HepG2 (cell line): ENCODE measurements around the gene TMEM145. TPM values are rescaled to one million over a fixed set of nuclear protein-coding genes. Genes with fewer than 3 reads are reported as not detected.

Source experiments
- ATAC-seq: fragments of 200-7000 bp; cut with Tn5 transposase; 3 replicates; pipeline ENCODE4 v1.9.1; 2020; ENCODE audit warnings: mild to moderate bottlenecking, moderate library complexity
- BruUV-seq: library from RNA; stranded (reverse); fragments of 400-500 nt; replicated peaks from 2 replicates; lab custom pipeline; 2021; lab: Mats Ljungman, UMichigan
- CTCF ChIA-PET: fragments of 300-600 bp; formaldehyde crosslinking; extraction: SDS; loops from one replicate; lab custom pipeline; 2021; ENCODE audit warnings: low total read pairs, inconsistent platforms, low intra/inter-chr PET ratio; lab: Yijun Ruan, JAX
- POLR2A ChIA-PET: fragments of 350-600 bp; sonication (Branson Sonifier 250); formaldehyde crosslinking; loops from one replicate; lab custom pipeline; 2020; ENCODE audit warnings: antibody characterized with exemption, inconsistent platforms; lab: Yijun Ruan, JAX
- DNase-seq: peaks from one replicate; pipeline ENCODE4 v3.0.0-alpha.2; 2015; ENCODE audit warnings: low spot score
- FAIRE-seq: peaks from 3 replicates; lab custom pipeline; 2011; peaks lifted over from hg19 to GRCh38; lab: Jason Lieb, UNC
- H2AFZ ChIP-seq: one replicate; pipeline ENCODE4 v1.6.1; 2011; ENCODE audit warnings: low read length, inconsistent platforms
- H3K27ac ChIP-seq: fragments of 300-600 bp; 3 replicates; pipeline ENCODE4 v1.8.0; 2011; ENCODE audit warnings: mixed run types, mild to moderate bottlenecking, mixed read lengths, low read length, inconsistent platforms; ENCODE audit not compliant: insufficient read depth; ENCODE audit errors: extremely low read length
- H3K27me3 ChIP-seq, 2 experiments: fragments of 200-600 bp in 1 of 2; 2 replicates in 1 of 2; 3 replicates in 1 of 2; pipeline versions ENCODE4 v1.6.0 to v1.8.0; 2011; ENCODE audit warnings: low read length in 2 of 2, mild to moderate bottlenecking in 2 of 2, moderate library complexity in 2 of 2, inconsistent platforms in 1 of 2; ENCODE audit not compliant: insufficient read depth in 2 of 2, control insufficient read depth in 1 of 2
- H3K36me3 ChIP-seq, 2 experiments: fragments of 200-600 bp in 1 of 2; replicated peaks in 1 of 2; 2 replicates in 1 of 2; 3 replicates in 1 of 2; pipeline versions ENCODE4 v1.5.1 to v1.8.0; 2011; ENCODE audit warnings: low read length in 2 of 2, inconsistent platforms in 1 of 2; ENCODE audit not compliant: insufficient read depth in 2 of 2, control insufficient read depth in 1 of 2
- H3K4me1 ChIP-seq: 2 replicates; pipeline ENCODE4 v1.5.1; 2012; ENCODE audit warnings: low read length, inconsistent platforms; ENCODE audit not compliant: insufficient read depth
- H3K4me2 ChIP-seq: 2 replicates; pipeline ENCODE4 v1.6.0; 2011; ENCODE audit warnings: low read depth, low read length, inconsistent platforms
- H3K4me3 ChIP-seq, 3 experiments: fragments of 200-600 bp in 1 of 3; sonication (generic), shearing (Covaris generic) in 1 of 3; replicated peaks in 1 of 3; 2 replicates each; pipeline ENCODE4 v1.5.1; 2011 to 2016; ENCODE audit warnings: low read length in 3 of 3, inconsistent platforms in 2 of 3, low read depth in 2 of 3, mild to moderate bottlenecking in 2 of 3, control low read depth in 1 of 3, mixed read lengths in 1 of 3; ENCODE audit not compliant: insufficient read depth in 1 of 3
- H3K79me2 ChIP-seq: one replicate; pipeline ENCODE4 v1.6.1; 2011; ENCODE audit warnings: low read length, inconsistent platforms; ENCODE audit not compliant: insufficient read depth
- H3K9ac ChIP-seq: 2 replicates; pipeline ENCODE4 v1.6.0; 2011; ENCODE audit warnings: mild to moderate bottlenecking, low read depth, low read length, inconsistent platforms; ENCODE audit not compliant: insufficient read depth
- H3K9me3 ChIP-seq: 2 replicates; pipeline ENCODE4 v1.5.1; 2012; ENCODE audit warnings: mild to moderate bottlenecking, low read length
- H4K20me1 ChIP-seq: 2 replicates; pipeline ENCODE4 v1.6.0; 2011; ENCODE audit warnings: inconsistent platforms, mild to moderate bottlenecking, low read length, moderate library complexity; ENCODE audit not compliant: insufficient read depth
- ATF5 ChIP-seq: sonication (generic); formaldehyde crosslinking; IDR thresholded peaks from 2 replicates; pipeline ENCODE4 v1.4.0; 2020; ENCODE audit warnings: mild to moderate bottlenecking, low read depth, missing genetic modification reagents
- ELF4 ChIP-seq: sonication (generic); formaldehyde crosslinking; IDR thresholded peaks from 2 replicates; pipeline ENCODE4 v1.5.0; 2020; ENCODE audit warnings: missing genetic modification reagents, mild to moderate bottlenecking, moderate library complexity, borderline replicate concordance
- HDAC1 ChIP-seq: sonication (generic); formaldehyde crosslinking; IDR thresholded peaks from 2 replicates; pipeline ENCODE4 v1.5.1; 2020; ENCODE audit warnings: mild to moderate bottlenecking, missing genetic modification reagents
- KDM2A ChIP-seq: sonication (generic); formaldehyde crosslinking; IDR thresholded peaks from 2 replicates; pipeline ENCODE4 v1.4.0; 2020; ENCODE audit warnings: low read depth, missing genetic modification reagents, borderline replicate concordance
- MTA1 ChIP-seq: sonication (generic); formaldehyde crosslinking; IDR thresholded peaks from 2 replicates; pipeline ENCODE4 v1.4.0; 2020; ENCODE audit warnings: missing genetic modification reagents, mild to moderate bottlenecking, borderline replicate concordance
- POGK ChIP-seq: sonication (generic); formaldehyde crosslinking; conservative IDR thresholded peaks from 2 replicates; pipeline ENCODE4 v1.8.0; 2022; ENCODE audit warnings: mild to moderate bottlenecking, moderate library complexity, missing genetic modification reagents
- RERE ChIP-seq: IDR thresholded peaks from 2 replicates; pipeline ENCODE4 v1.6.1; 2016; ENCODE audit warnings: low read depth, missing genetic modification reagents, missing compliant biosample characterization
- SOX6 ChIP-seq, 2 experiments: fragments of 450-650 bp in 1 of 2; sonication (generic) in 1 of 2; formaldehyde crosslinking in 1 of 2; IDR thresholded peaks; 2 replicates each; pipeline versions ENCODE4 v1.4.0 to v1.6.1; 2017 to 2020; ENCODE audit warnings: antibody characterized with exemption in 1 of 2, mild to moderate bottlenecking in 1 of 2, missing genetic modification reagents in 1 of 2
- SP1 ChIP-seq, 2 experiments: fragments of 450-650 bp in 1 of 2; sonication (generic) in 1 of 2; formaldehyde crosslinking in 1 of 2; IDR thresholded peaks; 2 replicates each; pipeline versions ENCODE4 v1.4.0 to v1.6.1; 2016 to 2020; ENCODE audit warnings: missing genetic modification reagents in 1 of 2
- ZNF441 ChIP-seq: sonication (generic); formaldehyde crosslinking; IDR thresholded peaks from 2 replicates; pipeline ENCODE4 v1.7.0; 2021; ENCODE audit warnings: missing genetic modification reagents, borderline replicate concordance
- ZNF570 ChIP-seq: sonication (generic); formaldehyde crosslinking; IDR thresholded peaks from 2 replicates; pipeline ENCODE4 v1.4.0; 2020; ENCODE audit warnings: mild to moderate bottlenecking, missing genetic modification reagents, borderline replicate concordance
- ZSCAN22 ChIP-seq: sonication (generic); formaldehyde crosslinking; IDR thresholded peaks from 2 replicates; pipeline ENCODE4 v1.4.0; 2020; ENCODE audit warnings: mild to moderate bottlenecking, missing genetic modification reagents
- WGBS: methylation state at CpG from one replicate; pipeline ENCODE4 v1.1.6; 2017; ENCODE audit warnings: low lambda C conversion rate; 5-methylcytosine and 5-hydroxymethylcytosine counted together
- in situ Hi-C: cut with HindIII; loops from 2 replicates; pipeline ENCODE4 v1.10.0; 2017; ENCODE audit warnings: low pct_unique_long_range_greater_than_20kb; ENCODE audit not compliant: extremely low pct_ligation_motif_present
- intact Hi-C: fragments of 100-400 bp; cut with micrococcal nuclease; formaldehyde crosslinking; loops from one replicate; pipeline ENCODE4 v1.10.0; 2022; ENCODE audit not compliant: unreplicated experiment
- polyA plus RNA-seq, 8 experiments: library from polyadenylated mRNA; depleted of rRNA in 3 of 8; stranded (reverse) in 7 of 8; unstranded in 1 of 8; fragments of >200 nt; fragmentation: Illumina TruSeq in 4 of 8; extraction: Trizol in 4 of 8; gene quantifications; 2 replicates each; pipeline versions ENCODE4 v1.2.1 to v1.2.3, GENCODE V29; 2011 to 2016; ENCODE audit warnings: low read depth in 4 of 8, missing spikeins in 1 of 8, mixed read lengths in 1 of 8; ENCODE audit not compliant: insufficient read depth in 1 of 8
- total RNA-seq, 5 experiments: library from RNA; depleted of rRNA; stranded (reverse); fragments of >200 nt; fragmentation: Illumina TruSeq; extraction: Trizol; gene quantifications; 2 replicates each; pipeline ENCODE4 v1.2.3, GENCODE V29; 2016; ENCODE audit warnings: low read depth in 1 of 5

TMEM145 gene
- total and polyA plus RNA-seq, 2 of the 13 experiments (the other 11 are each of a cell fraction or from before 2014, with no cell fraction given) = 0.07 to 5.1 TPM

- H4K20me1 ChIP-seq = peaks cover 11% of the 10 kb centered on the region; the same call in 1 of the 2 replicates
- H3K36me3 ChIP-seq = peaks cover 10 to 19% of the 10 kb centered on the region in 2 experiments; a peak in 4 of 5 replicates
- DNase-seq (peak; percentile 83), ATAC-seq (peak; percentile 52), FAIRE-seq (peak; percentile 43)
- in situ Hi-C loops (no loop called here), intact Hi-C loops (loop anchor here (2.0 kb wide), 1 partner anchor 39 kb away; no protein-coding TSS in a partner anchor)
- peaks cover 29% of the 10 kb centered on the region for H3K79me2 ChIP-seq
- 27% methylated on average over 14 of the region's 74 CpGs for WGBS
- H3K4me2 ChIP-seq = peak overlapping the region; percentile 86
- POLR2A ChIA-PET = interaction anchor here (0.5 to 7.4 kb wide), 3 partner anchors 19 to 38 kb away, joined by 3 to 117 read pairs (median 14); partner anchors contain the start of genes ERF, GSK3A, PAFAH1B3 and PRR19
- peak overlapping the region; percentile 58 to 82 (median 76); a peak in 5 of 6 replicates for H3K4me3 ChIP-seq
- peak overlapping the region; percentile 73 for H3K9ac ChIP-seq
- CTCF ChIA-PET = no interaction called here
- H3K27ac ChIP-seq = peak overlapping the region; percentile 70
- TSS peak; percentile 69 for BruUV-seq
- H3K27me3 ChIP-seq = no peaks in the 10 kb centered on the region; a peak in 1 of 5 replicates
- peaks cover 54% of the 10 kb centered on the region for H3K4me1 ChIP-seq
- H3K9me3 ChIP-seq = no peaks in the 10 kb centered on the region
- no peak overlapping the region for H2AFZ ChIP-seq
- TF ChIP-seq ZNF441 (CRISPR knock-in tag) = no peak
- TF ChIP-seq ZSCAN22 (CRISPR knock-in tag) = 0 out of 2 replicates have a peak, but pooled peaks have one; percentile 34
- TF ChIP-seq MTA1 (CRISPR knock-in tag) = peak; percentile 52; the same call in 1 of the 2 replicates
- TF ChIP-seq SP1 (IDR thresholded peaks at IDR 0.05) = no peak
- no peak; the same call in 1 of the 2 replicates for TF ChIP-seq SP1 (CRISPR knock-in tag; IDR thresholded peaks at IDR 0.05)
- no peak for TF ChIP-seq ELF4 (CRISPR knock-in tag)
- 0 out of 2 replicates have a peak, but pooled peaks have one; percentile 47 for TF ChIP-seq ZNF570 (CRISPR knock-in tag)
- no peak for TF ChIP-seq SOX6 (IDR thresholded peaks at IDR 0.05)
- TF ChIP-seq SOX6 (CRISPR knock-in tag; IDR thresholded peaks at IDR 0.05) = 0 out of 2 replicates have a peak, but pooled peaks have one; percentile 19
- TF ChIP-seq ATF5 (CRISPR knock-in tag) = 0 out of 2 replicates have a peak, but pooled peaks have one; percentile 47
- no peak for TF ChIP-seq KDM2A (CRISPR knock-in tag)
- no peak for TF ChIP-seq POGK
- no peak for TF ChIP-seq RERE (CRISPR knock-in tag)
- 0 out of 2 replicates have a peak, but pooled peaks have one; percentile 45 for TF ChIP-seq HDAC1 (CRISPR knock-in tag)
Measured at GRCh38 chr19:42283188-42284065, 29.7 kb upstream of the TMEM145 start.
